Left cardiac atrium (tissue), 4 donors: Measurements from ENCODE around the gene PGBD5. TPM values are rescaled to one million over a fixed set of nuclear protein-coding genes. Genes with fewer than 3 reads are reported as not detected.
"Not testable (repeated sequence)": the region's sequence is repeated elsewhere in the genome, so short reads cannot be mapped to it uniquely, and the experiment has no call there.

Experiments
- ATAC-seq, 2 donors: fragments of 200-7000 bp; cut with Tn5 transposase; one replicate each; pipeline ENCODE4 v1.9.1; 2020; ENCODE audit warnings: mild to moderate bottlenecking in 2 of 2, moderate library complexity in 2 of 2
- DNase-seq: peaks from one replicate; pipeline ENCODE4 v3.0.0-alpha.2; 2020
- intact Hi-C, 2 donors: fragments of 100-400 bp; cut with DNase I; formaldehyde crosslinking; loops; one replicate each; pipeline versions ENCODE4 v1.14.1 to v1.15.1; 2022 to 2023
- long read RNA-seq: library from polyadenylated mRNA; unstranded; transcript quantifications from one replicate; pipeline ENCODE4 v2.0.0, GENCODE V29; 2021
- total RNA-seq, 2 donors: library from RNA; stranded (reverse); fragmentation: NEBNext Ultra II Directional; extraction: Animal tissue kit (Norgen Biotek cat#: 25700); gene quantifications; one replicate each; pipeline ENCODE4 v1.2.1, GENCODE V29; 2021
- donor health status: DM: no; HTN: yes; CAD: no.
- donor health status: DM: no; HTN: yes; CAD: no; lungs with severe emphysema.
- donor health status: DM: yes; HTN: yes; CAD: no.
- donor health status: Dilated cardiomyopathy.

The PGBD5 gene
- 10 to 100 TPM; 19.6 to 24.8 TPM for total RNA-seq
- long read RNA-seq, full-length matches to known transcripts = 1 of 11 reads
- long read RNA-seq, partial matches to known transcripts = 6 of 11 reads
- long read RNA-seq, other reads (novel, unspliced or antisense) = 4 of 11 reads

GRCh38 chr1:230426246-230427093 is at the start of gene PGBD5:
Gene PGBD5 (minus strand): TSS chr1:230426332. CDS start chr1:230425928, 404 bp downstream.
- ATAC-seq (peak; percentile 96 to 98), DNase-seq (peak; percentile 66)
- intact Hi-C loops = no loop called here

- intact Hi-C loops, ATAC-seq, DNase-seq: not testable (repeated sequence)
Observed at GRCh38 chr1:230474924-230475323, 48.8 kb upstream of the PGBD5 start.

GRCh38 chr1:230470750-230471149 is 44.6 kb upstream of the PGBD5 start:
- ATAC-seq, DNase-seq, intact Hi-C loops: not testable (repeated sequence)

- ATAC-seq = no peak
- no peak for DNase-seq
- intact Hi-C loops = no loop called here
Observed at GRCh38 chr1:230469271-230469670, 43.1 kb upstream of the PGBD5 start.

- no peak for ATAC-seq
Observed at GRCh38 chr1:230465691-230466090, 39.6 kb upstream of the PGBD5 start.

GRCh38 chr1:230464671-230465070 is 38.5 kb upstream of the PGBD5 start:
- ATAC-seq = peak; percentile 81 to 83
- no peak for DNase-seq
- intact Hi-C loops = no loop called here

More at GRCh38 chr1:230465691-230466090, 39.6 kb upstream of the PGBD5 start:
- intact Hi-C loops = no loop called here
- no peak for DNase-seq

- DNase-seq = peak; percentile 30
- intact Hi-C loops = no loop called here
- ATAC-seq = peak; percentile 90 to 95
Observed at GRCh38 chr1:230463760-230464159, 37.6 kb upstream of the PGBD5 start.

GRCh38 chr1:230463326-230463725 is 37.2 kb upstream of the PGBD5 start:
- ATAC-seq (no peak), DNase-seq (no peak)
- intact Hi-C loops = no loop called here

- no peak for ATAC-seq
- DNase-seq = no peak
- intact Hi-C loops = no loop called here
Observed at GRCh38 chr1:230459465-230459864, 33.3 kb upstream of the PGBD5 start.

- ATAC-seq = no peak
- no peak for DNase-seq
- intact Hi-C loops = no loop called here
Observed at GRCh38 chr1:230458509-230458908, 32.4 kb upstream of the PGBD5 start.

GRCh38 chr1:230456478-230456877 is 30.3 kb upstream of the PGBD5 start:
- DNase-seq = no peak
- intact Hi-C loops = no loop called here

GRCh38 chr1:230455291-230455690 is 29.2 kb upstream of the PGBD5 start:
- ATAC-seq (no peak), DNase-seq (no peak)
- intact Hi-C loops = no loop called here

More at GRCh38 chr1:230456478-230456877, 30.3 kb upstream of the PGBD5 start:
- peak in 1 of 2 donors; percentile 63 for ATAC-seq

GRCh38 chr1:230453377-230453776 is 27.2 kb upstream of the PGBD5 start:
- no peak for ATAC-seq
- intact Hi-C loops = no loop called here
- no peak for DNase-seq

GRCh38 chr1:230441183-230442029 is 15.3 kb upstream of the PGBD5 start:
- no peak for ATAC-seq
- intact Hi-C loops = no loop called here
- no peak for DNase-seq

GRCh38 chr1:230435108-230435507 is 9.0 kb upstream of the PGBD5 start:
- no peak for DNase-seq
- ATAC-seq = no peak
- intact Hi-C loops = no loop called here

- intact Hi-C loops = no loop called here
- DNase-seq (no peak), ATAC-seq (no peak)
Observed at GRCh38 chr1:230431527-230431926, 5.4 kb upstream of the PGBD5 start.

- DNase-seq = no peak
- ATAC-seq = no peak
- intact Hi-C loops = no loop called here
Observed at GRCh38 chr1:230430499-230430898, 4.4 kb upstream of the PGBD5 start.

- DNase-seq (no peak), ATAC-seq (no peak)
- intact Hi-C loops = no loop called here
Observed at GRCh38 chr1:230429067-230429735, 3.1 kb upstream of the PGBD5 start.

GRCh38 chr1:230427981-230428380 is 1.8 kb upstream of the PGBD5 start:
- intact Hi-C loops = no loop called here
- no peak for DNase-seq
- no peak for ATAC-seq
